NCI-H2171 treated with DMSO at 0.1 percent for 48 hours (cell line): Measurements from ENCODE around the gene UCN2.
A peak's percentile ranks its signal among the peaks of the same experiment; 100 is the strongest.

Experiments
- DNase-seq: peaks from one replicate; lab custom pipeline; 2025; lab: John Stamatoyannopoulos, UW

The UCN2 gene, protein sequence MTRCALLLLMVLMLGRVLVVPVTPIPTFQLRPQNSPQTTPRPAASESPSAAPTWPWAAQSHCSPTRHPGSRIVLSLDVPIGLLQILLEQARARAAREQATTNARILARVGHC

DNA sequence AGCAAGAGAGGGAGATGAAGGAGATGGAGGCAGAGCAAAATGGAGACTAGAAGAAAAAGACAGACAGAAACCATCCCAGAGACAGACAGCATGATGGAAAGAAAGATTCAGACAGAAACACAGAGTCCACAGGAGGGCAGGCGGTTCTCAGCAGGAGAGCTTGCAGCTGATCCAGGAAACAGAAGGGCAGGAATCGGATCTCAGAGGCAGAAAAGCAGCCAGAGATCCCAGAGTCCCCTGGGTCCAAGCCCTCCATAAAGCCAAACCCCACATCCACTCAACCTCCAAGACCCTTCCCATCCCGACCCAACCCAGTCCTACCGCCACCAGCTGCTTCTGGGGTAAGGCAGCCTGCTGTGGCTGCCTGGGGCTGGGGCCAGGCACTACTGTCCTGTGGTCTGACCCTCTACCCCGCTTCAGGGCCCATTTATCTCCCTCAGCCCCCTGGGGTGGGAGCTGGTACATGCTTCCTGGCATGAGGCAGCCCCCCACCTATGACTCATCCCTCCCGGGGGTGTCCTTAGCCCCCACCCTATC is at the start of gene UCN2:
TSS of gene UCN2 (minus strand) at position 400 of the 537 bp plus-strand sequence. CDS start 657 bp downstream, outside the sequence.
- DNase-seq = peak; percentile 35

DNA sequence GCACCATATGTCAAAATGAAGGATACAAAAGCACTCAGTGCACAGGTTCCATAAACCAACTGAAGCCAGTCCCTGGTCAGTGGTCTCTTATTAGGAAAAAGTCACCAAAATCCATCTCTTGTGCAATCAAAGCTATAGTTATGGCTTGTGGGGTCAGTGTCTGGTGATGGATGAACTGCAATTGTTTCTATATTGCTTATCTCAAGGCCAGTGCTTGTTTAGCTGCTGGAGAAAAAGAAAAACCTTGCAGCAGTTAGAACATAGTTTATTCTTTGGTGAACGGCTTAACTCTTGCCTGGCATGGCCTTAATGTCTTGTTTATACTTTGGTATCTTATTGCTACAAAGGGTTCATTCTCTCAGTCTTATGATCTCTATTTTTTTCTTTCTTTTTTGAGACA is 48.7 kb upstream of the UCN2 start:
- DNase-seq = no peak

DNA sequence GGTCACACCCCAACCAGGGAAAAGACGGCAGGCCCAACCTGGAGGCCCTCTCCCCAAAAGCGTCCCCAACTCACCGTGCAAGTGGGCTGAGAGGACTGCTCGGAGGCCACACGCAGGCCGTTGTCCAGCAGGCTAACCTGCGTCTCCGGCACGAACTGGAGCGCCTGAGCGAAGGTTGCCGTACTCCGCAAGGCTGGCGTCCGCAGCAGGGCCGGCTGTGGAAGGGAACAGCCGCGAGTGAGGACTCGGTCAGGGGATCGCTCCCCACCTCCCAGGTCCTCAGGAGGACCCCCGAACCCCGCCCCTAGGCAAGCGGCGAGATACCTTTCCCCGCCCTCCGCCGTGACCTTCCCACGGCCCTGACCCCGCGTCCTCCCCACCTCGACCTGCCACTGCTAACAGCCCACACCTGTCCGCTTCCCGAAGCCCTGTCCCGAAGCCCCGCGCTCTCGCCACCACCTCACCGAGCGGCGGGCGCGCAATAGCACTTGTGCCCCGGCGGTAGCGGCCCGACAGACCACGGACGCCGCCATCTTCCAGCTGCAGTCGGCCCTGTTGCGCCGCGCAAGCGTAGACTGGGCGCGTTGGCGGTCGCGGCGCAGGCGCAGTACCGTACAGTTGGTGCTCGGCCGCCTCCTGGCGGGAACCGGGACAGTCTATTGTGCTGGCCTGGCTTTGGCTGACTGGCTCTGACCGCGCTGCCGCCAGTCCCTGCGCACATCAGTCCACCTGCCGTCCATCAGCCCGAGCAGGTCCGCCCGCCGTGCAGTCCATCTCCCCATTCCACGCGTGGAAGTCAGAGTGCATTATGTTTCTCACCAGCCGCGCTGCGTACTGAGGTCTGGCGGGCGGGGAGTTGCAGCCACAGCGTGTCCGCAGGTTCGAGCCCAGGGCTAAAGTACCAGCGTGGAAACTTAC is 45.8 kb upstream of the UCN2 start, which contains the start of gene UQCRC1:
TSS of gene UQCRC1 (minus strand) at position 559 of the 918 bp plus-strand sequence. CDS start at position 533, 26 bp downstream.
- DNase-seq = peak; percentile 74

DNA sequence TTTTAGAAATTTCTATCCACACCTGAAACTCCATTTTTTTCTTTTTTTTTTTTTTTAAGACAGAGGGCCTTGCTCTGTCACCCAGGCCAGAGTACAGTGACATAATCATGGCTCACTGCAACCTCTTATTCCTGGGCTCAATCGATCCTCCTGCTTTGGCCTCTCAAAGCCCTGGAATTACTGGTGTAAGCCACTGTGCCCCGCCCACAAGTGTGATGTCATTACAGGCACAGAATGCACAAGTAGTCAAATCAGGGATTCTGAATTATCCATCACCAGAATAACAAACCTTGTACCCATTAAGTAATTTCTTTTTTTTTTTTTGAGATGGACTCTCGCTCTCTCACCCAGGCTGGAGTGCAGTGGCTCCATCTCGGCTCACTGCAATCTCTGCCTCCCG is 43.9 kb upstream of the UCN2 start:
- no peak for DNase-seq

DNA sequence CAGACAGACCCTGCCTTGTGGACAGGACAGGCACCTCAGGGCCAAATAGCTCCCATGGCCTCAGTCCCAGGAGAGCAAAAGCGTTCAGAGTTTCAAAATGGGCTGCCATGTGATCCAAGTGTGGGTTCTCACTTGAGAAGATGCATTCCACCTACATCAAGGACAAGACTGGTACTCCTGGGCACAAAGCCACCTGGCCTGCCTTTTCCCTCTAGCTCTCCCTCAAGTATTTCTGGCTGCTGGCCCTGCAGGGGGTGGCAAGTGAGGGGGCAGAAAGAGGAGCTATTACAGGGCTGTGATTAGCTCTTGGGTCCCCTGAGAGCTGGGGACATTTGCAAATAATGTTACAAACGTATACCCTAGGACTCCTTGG is 38.0 kb upstream of the UCN2 start:
- DNase-seq = no peak

DNA sequence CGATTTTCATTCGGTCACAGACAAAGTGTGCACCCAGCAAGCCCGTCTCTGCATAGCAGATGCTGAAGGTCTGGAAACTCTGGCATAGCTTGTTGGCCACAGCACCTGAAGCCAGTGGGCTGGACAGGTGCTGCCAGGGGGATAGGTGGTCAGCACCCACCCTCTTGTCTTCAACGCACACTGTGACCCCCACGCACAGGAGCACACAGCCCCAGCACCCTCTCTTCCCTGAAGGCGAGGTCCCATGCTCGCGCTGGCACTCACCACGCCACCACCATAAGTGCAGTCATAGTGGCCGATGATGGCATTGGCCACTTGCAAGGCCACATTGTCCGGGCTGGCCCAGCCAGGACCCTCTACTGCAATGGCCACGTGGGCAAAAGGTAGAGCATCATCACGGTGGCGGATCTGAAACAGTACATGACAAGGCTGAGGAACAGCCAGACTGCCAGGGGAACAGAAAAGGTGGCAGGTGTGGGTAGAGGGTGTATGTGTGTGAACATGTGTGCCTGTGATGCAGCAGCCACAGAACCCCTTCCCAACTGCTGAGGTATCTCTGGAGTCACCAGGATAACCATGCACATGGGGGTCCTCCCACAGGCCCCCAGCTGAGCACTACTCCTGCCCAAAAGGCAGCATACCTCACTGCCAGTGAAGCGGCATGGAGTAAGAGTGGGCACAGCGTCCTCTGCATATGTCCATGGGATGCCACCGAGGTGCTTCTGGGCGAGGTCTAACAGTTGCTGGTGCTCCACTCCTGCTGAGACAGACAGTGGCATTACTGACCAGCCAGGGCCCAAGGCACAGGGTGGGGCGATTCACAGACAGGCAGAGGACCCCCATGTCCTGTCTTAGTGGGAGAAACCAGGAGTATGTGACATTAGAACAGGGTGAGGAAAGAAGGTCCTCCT is 37.4 kb upstream of the UCN2 start:
- DNase-seq = no peak

DNA sequence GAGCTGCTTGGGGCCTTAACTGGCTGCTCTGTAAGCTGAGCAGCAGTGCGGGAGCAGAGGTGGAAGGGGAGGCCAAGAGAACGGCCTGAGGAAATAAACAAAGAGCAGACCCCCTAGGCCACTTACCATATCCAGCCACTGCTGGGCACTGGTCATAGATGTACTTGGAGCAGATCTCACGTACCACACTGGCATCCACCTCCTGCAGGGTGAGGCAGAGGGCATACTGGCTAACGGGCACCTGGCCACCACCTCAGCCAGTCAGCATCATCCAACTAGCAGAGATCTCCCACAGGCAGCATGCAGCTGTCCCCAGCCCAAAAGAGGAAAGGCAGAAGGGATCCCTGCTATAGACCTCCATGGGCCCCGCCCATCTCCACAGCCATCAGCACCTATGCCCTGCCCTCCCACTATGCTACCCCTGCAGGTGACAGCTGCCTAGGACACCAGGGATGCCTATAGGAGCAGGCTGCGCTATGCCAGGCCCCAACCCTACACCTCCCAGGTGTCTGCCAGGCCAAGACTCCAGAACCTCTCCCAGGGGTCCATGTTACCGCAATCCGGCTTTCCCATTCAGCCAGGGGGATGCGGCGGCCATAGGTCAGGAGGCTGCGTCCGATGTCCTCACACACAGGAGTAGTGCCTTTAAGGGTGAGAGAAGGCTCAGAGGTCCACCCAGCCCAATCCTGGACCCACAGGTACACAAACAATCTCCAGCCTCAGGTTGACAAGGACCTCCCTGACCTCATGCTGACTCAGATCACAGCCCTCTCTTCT is 36.1 kb upstream of the UCN2 start:
- no peak for DNase-seq

DNA sequence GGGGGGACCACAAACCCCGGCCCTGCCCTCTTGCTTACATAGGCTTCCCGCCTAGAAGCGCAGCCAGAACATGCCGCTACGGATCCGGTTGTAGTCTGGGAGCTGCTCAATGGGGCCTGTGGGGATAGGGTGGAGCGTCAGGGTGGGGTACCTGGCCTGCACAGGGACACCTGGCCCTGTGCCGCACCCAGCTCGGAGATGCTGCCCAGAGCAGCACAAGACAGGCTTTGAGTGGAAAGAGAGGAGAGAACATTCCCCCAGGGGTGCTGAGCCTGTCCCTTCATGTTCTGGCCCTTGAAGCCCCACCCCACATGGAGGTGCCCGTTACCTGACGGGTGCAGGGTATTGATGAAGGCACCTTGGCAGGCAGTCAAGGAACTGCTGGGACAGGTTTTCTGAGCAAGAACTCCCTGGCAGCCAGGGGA is 35.5 kb upstream of the UCN2 start:
- DNase-seq = peak; percentile 41

DNA sequence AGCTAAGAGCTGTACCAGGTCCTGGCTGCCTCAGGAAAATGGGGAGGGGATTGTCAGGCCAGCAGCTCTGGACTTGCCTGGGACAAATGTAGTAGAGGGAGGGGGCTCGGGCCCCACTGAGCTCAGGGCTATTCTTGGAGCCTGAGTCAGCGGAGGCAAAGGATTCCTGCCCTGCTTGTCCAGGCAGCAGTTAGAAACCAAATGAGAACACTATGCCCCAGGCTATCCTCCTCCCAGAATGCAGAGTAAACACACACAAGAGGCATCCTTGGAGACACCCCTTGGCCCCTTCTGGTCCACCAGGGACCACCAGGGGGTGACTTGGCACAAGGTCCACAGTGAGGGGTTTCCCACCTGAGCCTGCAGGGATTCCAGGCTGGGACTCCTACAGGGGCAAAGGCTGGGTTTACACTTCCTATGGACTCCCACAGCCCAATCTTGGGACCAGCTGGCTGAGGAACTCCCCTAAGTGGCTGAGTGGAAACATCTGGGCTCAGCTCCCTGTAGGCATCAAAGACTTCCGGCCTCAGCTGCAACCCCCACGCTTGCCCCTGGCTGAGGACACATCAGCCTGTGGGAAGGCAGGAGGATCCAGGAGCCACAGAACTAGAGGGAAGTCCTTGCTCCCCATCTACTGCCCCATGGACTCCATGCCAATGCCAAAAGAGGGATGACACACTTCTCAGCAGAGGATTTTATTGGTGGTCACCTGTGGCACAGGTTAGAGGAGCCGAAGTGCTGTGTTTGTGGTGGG is 34.9 kb upstream of the UCN2 start:
- DNase-seq = no peak

DNA sequence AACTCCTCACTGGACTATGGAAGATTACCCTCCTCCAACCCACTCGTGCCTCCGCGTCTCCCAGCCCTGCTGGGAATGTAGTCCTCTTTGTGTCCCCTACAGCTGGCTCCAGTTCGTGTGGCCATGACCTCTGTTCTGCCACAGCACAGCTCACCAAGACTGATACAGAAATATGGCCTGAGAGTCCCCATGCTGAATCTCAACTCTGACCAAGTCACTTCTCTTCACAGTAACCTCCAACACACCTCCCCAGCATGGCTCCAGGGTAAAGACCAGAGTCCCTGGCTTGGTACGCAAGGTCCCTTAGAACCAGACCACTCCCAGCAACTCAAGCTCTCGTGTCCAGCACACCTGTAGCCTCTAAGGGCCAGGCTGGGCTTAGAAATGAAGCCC is 33.8 kb upstream of the UCN2 start:
- no peak for DNase-seq

DNA sequence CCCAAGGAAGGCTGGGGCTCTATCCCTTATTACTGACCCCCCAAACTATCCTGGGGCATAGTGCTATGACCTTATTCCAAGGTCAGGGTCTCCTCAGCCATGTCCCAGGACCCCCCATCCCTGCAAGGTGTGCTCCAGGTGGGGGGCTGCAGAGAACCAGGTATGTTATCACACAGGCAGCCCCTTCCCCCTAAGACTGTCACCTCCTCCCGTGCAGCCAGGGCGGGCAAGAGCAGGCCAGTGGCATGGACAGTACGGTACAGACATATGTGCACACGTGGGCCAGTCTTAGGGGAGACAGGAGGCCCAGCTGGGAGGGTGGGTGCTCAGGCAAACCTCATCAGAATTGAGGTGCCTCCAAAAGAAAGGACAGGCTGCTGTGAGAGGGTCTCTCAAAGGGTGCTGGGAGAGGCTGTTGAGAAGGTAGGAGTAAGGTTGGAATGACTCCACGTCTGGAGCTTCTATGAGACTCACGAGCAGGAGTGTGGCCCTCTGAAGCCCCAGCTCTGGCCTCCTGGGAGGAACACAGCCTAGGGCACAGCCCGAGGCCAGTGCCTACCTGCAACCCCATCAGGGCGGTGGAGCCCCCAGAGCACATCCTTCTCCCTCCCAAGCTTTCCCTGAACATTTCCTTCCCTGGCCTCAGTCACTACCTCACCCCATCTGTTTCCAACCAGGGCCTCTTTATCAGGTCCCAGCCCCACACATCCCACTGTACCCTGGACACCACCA is 33.3 kb upstream of the UCN2 start:
- no peak for DNase-seq

DNA sequence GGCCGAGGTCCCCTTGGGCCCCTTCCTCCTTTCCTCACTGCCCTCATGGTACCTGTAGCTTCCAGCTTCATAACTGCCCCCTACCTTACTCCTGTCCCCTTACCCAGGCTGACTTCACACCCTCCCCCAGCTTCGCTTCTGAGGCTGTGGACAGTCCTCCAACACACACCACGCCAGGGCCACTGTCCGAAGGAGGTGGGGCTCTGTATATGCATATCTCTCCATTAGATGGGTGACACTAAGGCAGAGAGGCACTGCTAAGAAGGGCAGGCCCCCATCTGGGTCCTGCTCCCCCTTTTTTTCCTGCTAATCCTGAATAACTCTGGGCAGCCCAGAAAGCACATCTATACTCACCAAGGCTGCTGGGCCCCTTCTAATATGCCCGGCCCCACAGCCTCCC is 32.6 kb upstream of the UCN2 start:
- no peak for DNase-seq

DNA sequence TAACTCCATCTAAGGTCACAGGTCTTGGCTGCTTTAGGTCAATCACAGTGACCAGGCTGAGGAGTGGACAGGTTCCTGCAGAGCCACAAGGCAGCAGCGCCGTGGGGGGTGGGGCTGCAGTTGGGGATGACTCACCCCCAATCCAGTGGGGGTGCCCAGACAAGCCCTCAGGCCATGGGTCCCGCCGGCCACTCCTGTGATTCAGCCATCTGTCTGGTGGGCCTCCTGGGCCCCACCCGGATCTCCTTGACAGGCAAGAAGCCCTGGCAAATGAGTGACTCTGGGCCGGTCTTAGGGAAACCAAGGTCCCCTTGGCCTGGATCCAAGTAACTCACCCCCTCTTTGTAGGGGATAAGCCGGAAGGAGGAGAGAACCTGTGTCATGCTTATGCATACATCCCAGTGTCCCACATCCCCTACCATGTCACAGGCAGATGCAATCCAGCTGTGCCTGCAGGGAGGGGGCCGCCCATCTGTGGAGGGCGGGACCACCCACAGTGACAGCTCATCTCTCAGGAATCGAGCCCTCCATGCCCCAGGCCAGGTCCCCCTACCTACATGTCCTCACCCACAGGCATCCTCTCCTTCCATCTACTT is 32.0 kb upstream of the UCN2 start:
- DNase-seq = no peak

DNA sequence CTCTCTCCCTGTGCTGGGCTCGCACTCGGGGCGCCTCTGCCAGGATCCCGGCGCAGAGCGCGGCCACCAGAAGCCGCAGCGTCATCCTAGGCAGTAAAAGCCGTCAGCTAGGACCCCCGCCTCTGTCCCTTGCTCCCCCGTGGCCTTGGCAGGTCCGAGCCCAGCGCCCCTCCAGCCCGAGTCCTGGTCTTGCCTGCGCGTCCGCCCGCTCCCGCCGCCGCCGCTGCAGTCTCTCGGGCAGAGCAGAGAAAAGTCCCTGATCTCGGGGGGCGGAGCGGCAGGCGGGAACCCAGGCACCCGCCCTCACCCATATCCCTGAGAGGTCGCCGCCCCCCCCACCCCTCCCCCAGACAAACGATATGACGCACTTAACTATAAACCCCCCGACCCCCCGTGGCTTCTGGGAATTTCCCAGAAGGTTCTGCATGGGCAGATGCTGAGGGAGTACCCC is 31.5 kb upstream of the UCN2 start, which contains the start of gene COL7A1:
TSS of gene COL7A1 (minus strand) at position 255 of the 451 bp plus-strand sequence. CDS start at position 85, 170 bp downstream.
- DNase-seq = no peak

DNA sequence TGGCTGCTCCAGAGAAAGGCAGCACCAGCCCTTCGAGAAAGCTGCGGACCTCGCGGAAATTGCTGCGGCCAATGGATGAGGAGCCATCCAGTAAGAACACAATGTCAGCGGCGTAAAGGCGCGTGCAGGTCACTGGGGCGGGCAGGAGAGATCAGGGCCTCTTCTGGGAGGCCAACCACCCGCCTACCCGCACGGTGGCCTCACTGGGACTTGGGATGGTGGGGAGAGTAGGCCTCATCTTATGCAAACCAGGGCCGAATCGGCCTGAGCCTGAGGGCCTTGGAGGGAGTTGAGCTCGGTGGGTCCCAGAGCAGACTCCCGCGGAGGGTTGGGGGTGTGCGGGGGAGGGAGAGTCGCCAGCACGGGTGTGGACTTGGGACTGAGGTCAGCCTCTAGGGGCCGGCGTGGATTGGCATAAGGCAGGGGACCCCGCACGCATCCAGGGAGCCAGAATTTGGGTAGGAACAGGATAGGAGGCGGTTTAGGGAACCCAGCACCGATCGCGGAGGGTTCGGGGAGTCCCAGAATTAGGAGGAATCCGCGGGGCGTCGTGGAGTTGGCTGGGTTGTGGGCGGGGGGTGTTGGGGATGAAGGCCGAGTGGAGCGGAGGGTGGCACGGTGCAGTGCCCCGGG is 31.0 kb upstream of the UCN2 start:
- no peak for DNase-seq

DNA sequence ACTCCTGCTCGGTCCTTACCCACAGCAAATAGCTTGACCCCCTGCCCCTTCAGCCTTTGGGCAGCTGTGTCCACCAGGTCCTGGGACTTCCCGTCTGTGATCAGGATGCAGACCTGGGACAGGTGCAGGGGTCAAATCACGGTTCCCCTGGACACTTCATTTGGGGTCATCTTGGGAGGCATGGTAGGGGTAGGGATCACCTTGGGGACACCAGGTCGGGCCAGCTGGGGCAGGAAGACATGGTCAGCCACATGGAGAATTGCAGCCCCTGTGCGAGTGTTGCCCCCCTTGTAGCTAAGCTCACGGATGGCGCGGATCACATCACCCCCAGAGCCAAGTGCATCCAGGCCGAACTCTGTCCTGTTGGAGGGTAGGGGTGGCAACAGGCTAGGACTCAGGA is 29.8 kb upstream of the UCN2 start:
- DNase-seq = no peak

DNA sequence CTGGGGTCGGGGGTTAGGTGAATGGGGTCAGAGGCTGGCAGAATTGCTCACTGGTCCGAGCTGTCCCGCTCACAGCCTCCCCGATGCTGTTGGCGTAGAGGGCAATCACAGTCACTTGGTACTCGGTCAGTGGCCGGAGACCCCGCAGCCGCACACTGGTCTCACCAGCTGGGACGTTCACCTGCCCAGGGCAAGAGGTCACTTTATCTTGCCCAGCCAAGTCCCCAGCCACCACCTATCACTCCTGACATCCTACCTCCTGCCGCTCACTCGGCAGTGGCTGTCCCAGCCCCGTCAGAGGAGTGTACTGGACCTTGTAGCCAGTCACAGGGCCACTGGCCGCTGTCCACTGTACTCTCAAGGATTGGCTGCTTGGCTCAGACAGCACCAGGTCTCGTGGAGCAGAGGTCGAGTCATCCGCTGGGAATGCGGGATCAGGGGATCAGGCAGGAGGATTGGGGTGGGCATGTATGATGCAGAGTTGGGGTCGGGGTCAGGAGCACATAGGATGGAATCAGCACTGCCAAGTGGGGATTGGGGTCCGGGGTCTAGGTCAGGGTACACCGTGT is 29.0 kb upstream of the UCN2 start:
- no peak for DNase-seq

DNA sequence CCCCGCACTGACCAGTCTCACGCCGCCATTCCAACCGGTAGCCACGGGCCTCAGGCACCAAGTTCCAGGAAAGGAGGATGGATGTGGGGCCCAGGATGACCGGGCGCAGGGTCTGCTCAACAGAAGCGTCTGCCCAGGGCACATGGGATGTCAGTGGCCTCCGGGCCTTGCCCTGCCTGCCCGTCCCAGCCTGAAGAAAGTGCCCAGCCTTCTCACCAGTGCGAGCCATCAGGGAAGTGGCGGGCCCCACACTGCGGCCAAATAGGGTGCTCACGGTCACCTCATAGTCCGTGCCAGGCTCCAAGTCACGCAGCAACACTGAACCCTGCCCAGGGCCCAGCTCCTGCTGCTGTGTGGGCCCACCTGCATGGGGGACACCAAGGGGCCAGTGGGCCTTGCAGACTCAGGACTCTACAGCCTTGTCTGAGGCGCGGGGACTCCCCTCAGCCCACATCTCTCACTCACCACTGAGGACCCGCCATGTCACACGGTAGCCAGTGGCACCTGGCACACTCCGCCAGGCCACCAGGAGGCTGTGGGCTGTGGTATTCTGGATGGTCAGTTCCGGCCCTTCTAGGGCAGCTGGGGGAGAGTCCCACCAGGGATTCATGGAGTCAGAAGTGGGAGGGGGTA is 28.4 kb upstream of the UCN2 start:
- no peak for DNase-seq
